Measurements from ENCODE around the gene ZNF22. TPM values are rescaled to one million over a fixed set of nuclear protein-coding genes. Genes with fewer than 3 reads are reported as not detected.

ZNF22 gene
- total RNA-seq, 1 donor from 2014 or later = 81.0 TPM

DNA sequence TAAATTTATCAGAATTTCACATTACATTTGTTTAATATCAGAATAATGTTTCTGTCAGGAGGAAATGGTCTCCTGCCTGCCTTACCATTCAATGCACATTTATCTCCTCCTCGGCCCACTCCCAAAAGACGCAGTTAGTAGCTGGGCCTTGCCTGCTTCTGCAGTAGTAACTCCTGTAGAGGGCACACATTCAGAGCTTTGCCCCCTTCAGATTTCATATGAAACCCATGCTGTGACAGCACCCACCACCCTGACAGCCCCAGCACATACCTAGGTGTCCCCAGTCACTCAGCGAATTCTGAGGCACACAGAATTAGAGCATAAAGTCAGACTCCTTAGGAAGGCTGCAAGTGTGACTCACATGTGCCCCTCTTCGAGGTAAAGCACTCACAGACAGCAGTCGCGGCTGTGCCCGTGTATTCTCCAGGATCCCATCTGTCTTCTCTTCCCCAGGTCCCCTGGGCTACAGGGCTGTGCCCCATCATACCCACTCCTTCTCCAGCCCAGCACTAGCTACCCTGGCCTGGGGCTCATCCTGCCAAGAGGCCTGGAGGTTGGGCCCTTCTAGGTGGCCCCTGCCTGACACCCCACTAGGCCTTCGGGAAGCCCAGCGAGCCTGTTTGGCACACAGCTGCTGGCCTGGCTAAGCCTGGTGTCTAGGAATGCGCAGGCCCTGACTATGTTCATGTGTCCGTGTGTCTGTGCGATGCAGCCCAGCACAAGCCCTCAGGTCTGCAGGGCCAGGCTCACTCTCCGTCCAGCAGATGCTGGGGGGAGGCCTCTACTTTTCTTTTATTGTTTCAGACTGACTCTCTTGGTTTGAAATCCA lies 17.4 kb upstream of the ZNF22 start:
- Mint-ChIP-seq H3K4me1 (peaks cover 38% of the 10 kb centered on the region), H3K36me3 (peaks cover 2% of the 10 kb centered on the region), H3K9me3 (no peaks in the 10 kb centered on the region), H3K27ac (peak overlapping the region; percentile 76), H3K4me3 (no peak overlapping the region), H3K27me3 (ENCODE audit: insufficient read depth, low read depth) (peaks cover 8% of the 10 kb centered on the region)
- Histone ChIP-seq H2AFZ (replicated peaks) (no peak overlapping the region), H3K4me2 (no peak overlapping the region), H3K4me1 (peaks cover 43% of the 10 kb centered on the region), H3K4me3 (no peak overlapping the region), H3K36me3 (no peaks in the 10 kb centered on the region), H3K27me3 (peaks cover 13% of the 10 kb centered on the region), H4K20me1 (ENCODE audit: low read depth) (no peaks in the 10 kb centered on the region), H3K9me3 (ENCODE audit: low read depth) (no peaks in the 10 kb centered on the region), H3F3A (ENCODE audit: low read depth) (no peaks in the 10 kb centered on the region), H3K79me2 (ENCODE audit: low read depth) (no peaks in the 10 kb centered on the region), H3K9ac (no peak overlapping the region), H3K27ac (no peak overlapping the region)
- TF ChIP-seq EZH2 (IDR thresholded peaks at IDR 0.05) = no peak
- TF ChIP-seq, protein P1, sequence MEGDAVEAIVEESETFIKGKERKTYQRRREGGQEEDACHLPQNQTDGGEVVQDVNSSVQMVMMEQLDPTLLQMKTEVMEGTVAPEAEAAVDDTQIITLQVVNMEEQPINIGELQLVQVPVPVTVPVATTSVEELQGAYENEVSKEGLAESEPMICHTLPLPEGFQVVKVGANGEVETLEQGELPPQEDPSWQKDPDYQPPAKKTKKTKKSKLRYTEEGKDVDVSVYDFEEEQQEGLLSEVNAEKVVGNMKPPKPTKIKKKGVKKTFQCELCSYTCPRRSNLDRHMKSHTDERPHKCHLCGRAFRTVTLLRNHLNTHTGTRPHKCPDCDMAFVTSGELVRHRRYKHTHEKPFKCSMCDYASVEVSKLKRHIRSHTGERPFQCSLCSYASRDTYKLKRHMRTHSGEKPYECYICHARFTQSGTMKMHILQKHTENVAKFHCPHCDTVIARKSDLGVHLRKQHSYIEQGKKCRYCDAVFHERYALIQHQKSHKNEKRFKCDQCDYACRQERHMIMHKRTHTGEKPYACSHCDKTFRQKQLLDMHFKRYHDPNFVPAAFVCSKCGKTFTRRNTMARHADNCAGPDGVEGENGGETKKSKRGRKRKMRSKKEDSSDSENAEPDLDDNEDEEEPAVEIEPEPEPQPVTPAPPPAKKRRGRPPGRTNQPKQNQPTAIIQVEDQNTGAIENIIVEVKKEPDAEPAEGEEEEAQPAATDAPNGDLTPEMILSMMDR (IDR thresholded peaks at IDR 0.05) = no peak
- no peak for TF ChIP-seq EZH2phosphoT487 (IDR thresholded peaks at IDR 0.05)
- DNase-seq (ENCODE audit: low spot score) = no peak

DNA sequence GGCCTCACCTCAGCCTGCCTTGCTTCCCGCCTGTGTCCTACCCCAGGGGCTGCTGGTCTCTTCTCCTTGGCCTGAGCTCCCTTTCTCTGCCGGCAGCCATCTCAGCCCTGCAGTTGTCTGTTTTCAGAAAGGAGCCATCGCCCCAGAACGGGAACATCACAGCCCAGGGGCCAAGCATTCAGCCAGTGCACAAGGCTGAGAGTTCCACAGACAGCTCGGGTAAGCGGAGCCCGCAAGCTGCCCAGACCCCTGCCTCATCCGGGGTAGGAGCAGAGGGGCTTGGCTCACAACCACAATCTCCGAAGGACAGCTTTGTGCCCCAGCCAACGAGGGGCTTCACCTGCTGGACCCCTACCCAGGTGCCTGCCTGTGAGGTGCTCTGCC lies 16.8 kb upstream of the ZNF22 start:
- peaks cover 36% of the 10 kb centered on the region for H3K4me1 Mint-ChIP-seq
- Histone ChIP-seq H3K4me1 (peaks cover 37% of the 10 kb centered on the region), H3K9me3 (ENCODE audit: low read depth) (no peaks in the 10 kb centered on the region), H3K36me3 (no peaks in the 10 kb centered on the region), H2AFZ (replicated peaks) (no peak overlapping the region), H3K27me3 (peaks cover 19% of the 10 kb centered on the region), H3K9ac (no peak overlapping the region), H3F3A (ENCODE audit: low read depth) (peaks cover 5% of the 10 kb centered on the region), H4K20me1 (ENCODE audit: low read depth) (no peaks in the 10 kb centered on the region), H3K79me2 (ENCODE audit: low read depth) (no peaks in the 10 kb centered on the region), H3K4me2 (no peak overlapping the region), H3K4me3 (no peak overlapping the region), H3K27ac (no peak overlapping the region)
- no peak for DNase-seq (ENCODE audit: low spot score)
- H3K4me3 Mint-ChIP-seq = no peak overlapping the region
- H3K27me3 Mint-ChIP-seq (ENCODE audit: insufficient read depth, low read depth) = peaks cover 6% of the 10 kb centered on the region
- TF ChIP-seq EZH2phosphoT487 (IDR thresholded peaks at IDR 0.05) (no peak), EZH2 (IDR thresholded peaks at IDR 0.05) (no peak)
- TF ChIP-seq, protein P1 (IDR thresholded peaks at IDR 0.05) = no peak
- no peak overlapping the region for H3K27ac Mint-ChIP-seq
- no peaks in the 10 kb centered on the region for H3K9me3 Mint-ChIP-seq
- peaks cover 4% of the 10 kb centered on the region for H3K36me3 Mint-ChIP-seq

DNA sequence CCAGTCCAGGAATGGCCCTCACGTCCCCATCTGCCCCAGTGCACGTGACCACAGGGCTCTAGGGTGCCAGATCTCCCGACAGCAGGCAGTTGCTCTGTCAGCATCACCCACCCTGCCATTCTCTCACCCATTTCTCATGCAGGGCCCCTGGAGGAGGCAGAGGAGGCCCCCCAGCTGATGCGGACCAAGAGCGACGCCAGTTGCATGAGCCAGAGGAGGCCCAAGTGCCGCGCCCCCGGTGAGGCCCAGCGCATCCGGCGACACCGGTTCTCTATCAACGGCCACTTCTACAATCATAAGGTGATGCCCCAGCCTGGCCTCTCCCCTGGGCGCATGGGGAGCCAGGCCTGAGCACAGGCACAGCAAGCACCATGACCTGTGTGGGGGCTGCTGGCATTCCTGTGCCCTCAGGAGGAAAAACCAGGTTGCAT lies 16.0 kb upstream of the ZNF22 start:
- H3K4me1 Mint-ChIP-seq = peaks cover 37% of the 10 kb centered on the region
- no peak overlapping the region for H3K27ac ChIP-seq

More for the DNA sequence above, 16.0 kb upstream of the ZNF22 start:
- Histone ChIP-seq H3K4me1 (peaks cover 33% of the 10 kb centered on the region), H3K79me2 (ENCODE audit: low read depth) (no peaks in the 10 kb centered on the region), H2AFZ (replicated peaks) (no peak overlapping the region), H3K27me3 (peaks cover 27% of the 10 kb centered on the region), H3K36me3 (no peaks in the 10 kb centered on the region), H3F3A (ENCODE audit: low read depth) (peaks cover 13% of the 10 kb centered on the region), H3K4me2 (no peak overlapping the region), H3K4me3 (no peak overlapping the region), H3K9me3 (ENCODE audit: low read depth) (no peaks in the 10 kb centered on the region), H4K20me1 (ENCODE audit: low read depth) (peaks cover 2% of the 10 kb centered on the region), H3K9ac (no peak overlapping the region)
- Mint-ChIP-seq H3K4me3 (no peak overlapping the region), H3K27ac (no peak overlapping the region), H3K36me3 (peaks cover 4% of the 10 kb centered on the region), H3K27me3 (ENCODE audit: insufficient read depth, low read depth) (peaks cover 6% of the 10 kb centered on the region), H3K9me3 (no peaks in the 10 kb centered on the region)
- TF ChIP-seq, protein P1 (IDR thresholded peaks at IDR 0.05) = no peak
- no peak for TF ChIP-seq EZH2phosphoT487 (IDR thresholded peaks at IDR 0.05)
- TF ChIP-seq EZH2 (IDR thresholded peaks at IDR 0.05) = no peak
- no peak for DNase-seq (ENCODE audit: low spot score)
